ENCODE data around the gene RRN3.
"Not testable (repeated sequence)": the region's sequence is repeated elsewhere in the genome, so short reads cannot be mapped to it uniquely, and the experiment has no call there.

RRN3 gene

DNA sequence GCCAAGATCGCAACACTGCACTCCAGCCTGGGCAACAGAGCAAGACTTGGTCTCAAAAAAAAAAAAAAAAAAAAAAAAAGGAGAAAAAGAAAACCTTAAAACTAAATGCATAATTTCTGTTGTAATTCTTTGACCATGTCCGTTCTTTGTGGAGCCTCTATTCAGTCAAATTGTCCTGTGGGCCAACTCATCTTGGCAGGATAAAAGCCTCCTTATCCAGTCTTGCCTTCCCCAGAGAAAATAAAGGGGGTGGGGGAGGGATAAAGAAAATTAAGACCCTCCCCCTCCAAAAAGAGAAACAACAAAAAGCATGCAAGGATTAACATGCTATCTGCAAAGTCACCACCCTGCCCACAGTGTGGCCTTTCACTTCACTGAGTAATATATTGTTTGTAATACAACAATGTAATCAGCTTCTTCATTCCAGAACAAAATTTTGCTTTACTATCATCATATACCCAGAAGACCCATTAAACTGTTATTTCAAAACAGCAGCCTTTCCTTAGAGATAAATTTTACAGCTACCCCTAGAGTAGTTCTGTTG is 5.4 kb upstream of the RRN3 start:
- DNase-seq (ENCODE audit: low read depth in 3 of 3) = not testable (repeated sequence)

DNA sequence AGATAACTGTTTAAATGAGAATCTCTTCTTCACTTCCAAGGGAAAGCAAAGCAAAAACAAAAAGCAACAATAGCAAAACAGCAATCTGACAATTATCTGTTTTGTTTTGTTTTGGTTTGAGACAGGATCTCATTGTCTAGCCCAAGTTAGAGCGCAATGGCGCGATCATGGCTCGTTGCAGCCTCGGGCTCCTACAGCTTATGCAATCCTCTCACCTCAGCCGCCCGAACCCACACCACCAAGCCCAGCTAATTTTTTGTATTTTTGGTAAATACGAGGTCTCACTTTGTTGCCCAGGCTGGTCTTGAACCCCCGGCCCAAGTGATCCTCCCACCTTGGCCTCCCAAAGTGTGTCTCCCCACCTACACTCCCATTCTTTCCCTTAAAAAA is 2.5 kb upstream of the RRN3 start:
- DNase-seq (ENCODE audit: low read depth in 3 of 3) = not testable (repeated sequence)

DNA sequence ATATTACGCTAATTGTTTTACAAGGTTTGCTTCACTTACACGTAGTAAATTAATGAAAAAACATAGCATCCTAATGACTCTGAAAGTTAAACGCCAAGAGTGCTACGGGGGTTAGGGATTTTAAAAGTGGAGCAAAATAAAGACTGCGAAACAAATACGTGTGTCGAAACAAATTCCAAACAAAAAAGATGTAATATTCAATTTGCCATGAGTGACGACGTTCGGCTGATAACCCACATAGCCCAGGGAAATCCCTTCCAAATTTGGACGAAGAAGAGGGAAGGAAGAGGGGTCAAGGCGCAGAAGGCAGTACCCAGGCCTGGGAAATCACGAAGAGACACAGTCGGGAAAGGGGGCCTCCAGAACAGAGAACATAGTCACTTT is 509 bp downstream of the RRN3 start:
- DNase-seq (ENCODE audit: low read depth in 3 of 3) = not testable (repeated sequence)

DNA sequence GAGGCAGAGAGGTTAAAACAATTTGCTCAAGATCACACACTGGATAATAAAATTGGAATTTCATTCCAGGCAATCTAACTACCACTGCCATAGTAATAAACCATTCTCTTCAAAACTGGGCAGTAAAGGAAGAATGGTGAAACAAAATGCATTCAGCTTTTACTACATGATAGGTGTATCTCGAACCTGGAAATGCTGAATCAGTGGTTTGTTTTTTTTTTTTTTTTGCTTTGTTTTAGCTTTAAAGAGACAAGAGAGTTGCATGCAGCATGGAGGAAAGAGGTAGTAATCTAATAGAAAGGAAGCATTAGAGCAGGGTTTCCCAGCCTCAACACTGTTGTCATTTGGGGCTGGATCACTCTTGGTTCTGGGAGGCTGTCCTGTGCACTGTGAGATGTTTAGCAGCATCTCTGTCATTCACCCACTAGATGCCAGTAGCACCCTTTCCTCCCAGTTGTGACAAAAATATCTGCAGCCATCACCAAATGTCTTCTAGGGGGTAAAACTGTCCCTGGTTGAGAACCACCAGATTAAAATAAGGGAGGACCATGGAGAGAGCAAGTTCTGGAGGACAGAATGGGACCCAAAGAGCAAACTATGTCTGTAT is 3.3 kb downstream of the RRN3 start:
- DNase-seq (ENCODE audit: low read depth in 3 of 3) = not testable (repeated sequence)

DNA sequence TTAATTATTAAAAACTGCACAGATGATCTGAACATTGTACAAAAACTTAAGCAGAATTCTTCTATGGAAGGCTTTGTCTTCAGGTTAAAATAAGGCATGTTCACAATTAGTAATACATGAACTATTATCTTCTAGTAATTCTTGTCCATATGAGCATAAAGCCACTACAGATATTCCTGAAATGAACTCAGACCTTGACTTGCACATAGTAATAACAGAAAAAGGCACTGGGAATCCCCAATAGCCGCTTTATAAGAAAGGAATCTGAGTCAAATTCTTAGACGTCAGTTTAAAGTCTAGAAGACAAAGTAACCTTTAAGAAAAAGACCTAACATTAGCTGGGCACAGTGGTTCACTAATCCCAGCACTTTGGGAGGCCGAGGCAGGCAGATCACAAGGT is 11.3 kb downstream of the RRN3 start:
- not testable (repeated sequence) for DNase-seq (ENCODE audit: low read depth in 3 of 3)

DNA sequence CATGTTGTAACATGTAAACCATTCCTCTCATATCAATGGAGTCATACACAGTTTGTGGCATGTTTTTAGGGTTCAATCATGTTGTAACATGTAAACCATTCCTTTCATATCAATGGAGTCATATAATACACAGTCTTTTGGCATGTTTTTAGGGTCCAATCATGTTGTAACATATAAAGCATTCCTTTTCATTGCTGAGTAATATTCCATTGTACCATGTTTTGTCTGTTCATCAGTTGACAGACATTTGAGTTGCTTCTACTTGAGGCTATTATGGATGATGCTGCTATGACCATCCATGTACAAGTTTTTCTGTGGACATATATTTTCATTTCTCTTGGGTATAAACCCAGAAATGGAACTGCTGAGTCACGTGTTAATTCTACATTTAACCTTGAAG is 13.2 kb downstream of the RRN3 start:
- not testable (repeated sequence) for DNase-seq (ENCODE audit: low read depth in 3 of 3)

DNA sequence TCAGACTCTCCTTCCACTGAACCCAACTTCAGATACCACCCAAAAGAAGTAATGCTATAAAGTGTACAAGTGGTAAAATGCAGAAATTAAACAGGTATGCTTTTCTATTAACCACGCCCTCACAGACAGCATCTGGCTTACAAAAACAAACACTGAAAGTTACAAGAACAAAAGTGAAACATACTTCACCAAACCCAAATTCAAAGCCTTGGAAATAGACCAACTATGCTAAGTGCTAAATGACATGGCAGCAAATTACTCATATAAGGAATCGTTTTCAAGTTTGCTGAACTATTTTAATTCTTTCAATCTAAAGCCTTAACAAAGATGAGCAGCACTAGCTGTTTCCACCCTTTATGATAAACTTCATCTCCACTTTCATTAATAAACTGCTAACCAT is 17.9 kb downstream of the RRN3 start:
- DNase-seq (ENCODE audit: low read depth in 3 of 3) = not testable (repeated sequence)

DNA sequence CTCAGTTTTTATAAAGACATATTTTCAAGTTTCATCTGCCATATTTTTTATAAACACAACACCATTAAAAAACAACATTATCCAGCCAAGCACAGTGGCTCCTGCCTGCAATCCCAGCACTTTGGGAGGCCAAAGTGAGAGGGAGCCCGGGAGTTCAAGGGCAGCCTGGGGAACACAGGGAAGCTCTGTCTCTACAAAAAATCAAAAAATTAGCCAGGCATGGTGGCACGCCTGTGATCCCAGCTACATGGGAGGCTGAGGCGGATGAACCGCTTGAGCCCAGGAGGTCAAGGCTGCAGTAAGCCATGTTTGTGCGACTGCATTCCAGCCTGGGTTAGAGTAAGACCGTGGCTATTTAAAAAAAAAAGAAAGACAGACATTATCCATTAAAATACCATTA is 21.0 kb downstream of the RRN3 start:
- no peak for DNase-seq (ENCODE audit: low read depth in 3 of 3)

DNA sequence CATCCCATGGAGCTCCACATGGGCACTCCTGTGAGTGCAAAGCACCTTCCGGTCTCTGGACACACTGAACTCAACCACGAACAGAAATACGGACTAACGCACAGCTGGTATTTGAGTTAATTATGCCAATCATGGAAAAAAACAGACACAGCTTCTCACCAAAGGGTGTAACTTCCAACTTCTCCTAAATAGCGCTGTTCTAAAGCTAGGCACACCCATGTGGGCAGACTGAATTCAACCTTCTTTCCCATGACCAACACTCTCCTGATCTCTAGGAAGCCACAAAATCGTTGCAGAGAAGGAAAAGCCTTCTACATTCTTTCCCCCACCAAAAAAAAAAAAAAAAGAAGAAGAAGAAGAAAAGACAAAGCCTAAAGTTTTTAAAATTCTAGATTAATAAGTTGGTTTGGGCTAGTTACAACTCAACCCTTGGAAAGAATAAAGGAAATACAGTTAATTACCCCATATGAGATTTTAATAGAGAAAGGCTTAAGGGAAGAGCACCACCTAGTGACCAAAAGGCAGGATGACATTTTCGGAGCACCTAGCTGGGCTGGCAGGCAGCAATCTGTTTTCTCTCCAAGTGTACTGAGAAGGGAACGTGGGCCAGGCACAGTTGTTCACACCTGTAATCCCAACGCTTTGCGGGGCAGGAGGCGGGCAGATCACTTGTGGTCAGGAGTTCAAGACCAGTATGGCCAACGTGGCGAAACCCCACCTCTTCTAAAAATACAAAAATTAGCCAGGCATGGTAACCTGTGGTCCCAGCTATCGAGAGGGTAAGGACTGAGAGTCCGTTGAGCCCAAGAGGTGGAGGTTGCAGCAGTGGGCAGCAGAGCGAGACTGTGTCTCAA is 21.9 kb downstream of the RRN3 start:
- DNase-seq (ENCODE audit: low read depth in 3 of 3) = not testable (repeated sequence)

DNA sequence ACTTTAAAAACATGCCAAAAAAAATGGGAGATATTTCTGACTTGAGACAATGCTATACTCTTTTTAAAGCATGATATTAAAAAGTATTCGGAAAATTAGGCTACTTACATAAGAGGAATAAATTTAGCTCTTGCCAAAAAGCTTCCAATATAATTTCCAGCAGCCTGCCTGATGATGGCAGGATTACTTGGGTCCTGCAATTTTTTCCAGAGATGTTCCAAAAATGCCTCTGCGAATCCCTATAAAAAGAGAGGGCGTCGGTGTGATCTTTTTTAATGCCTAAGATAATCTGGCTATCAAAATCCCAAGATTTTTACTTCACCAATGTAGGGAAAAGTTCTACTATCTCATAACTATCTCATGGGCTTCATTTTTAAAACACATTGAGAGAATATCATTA is 23.1 kb downstream of the RRN3 start:
- DNase-seq (ENCODE audit: low read depth in 3 of 3) = not testable (repeated sequence)

DNA sequence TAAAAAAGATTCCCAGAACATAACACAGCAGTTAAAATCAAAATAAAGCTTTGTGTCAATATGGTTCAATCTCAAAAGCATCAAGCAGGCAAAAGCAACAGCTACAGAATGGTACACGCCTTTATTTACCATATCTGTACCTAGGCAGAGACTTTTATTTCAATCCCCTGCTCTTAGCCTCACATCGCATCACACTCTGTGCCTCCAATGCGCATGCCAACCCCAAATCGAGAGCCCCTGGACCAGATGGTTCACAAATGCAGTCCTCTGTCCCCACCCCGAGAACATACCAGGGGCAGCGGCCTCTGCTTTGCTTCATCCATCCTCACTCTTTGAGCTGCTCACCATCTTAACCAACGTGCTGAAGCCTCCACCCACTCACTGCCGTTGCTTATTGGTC is 27.4 kb downstream of the RRN3 start:
- not testable (repeated sequence) for DNase-seq (ENCODE audit: low read depth in 3 of 3)

DNA sequence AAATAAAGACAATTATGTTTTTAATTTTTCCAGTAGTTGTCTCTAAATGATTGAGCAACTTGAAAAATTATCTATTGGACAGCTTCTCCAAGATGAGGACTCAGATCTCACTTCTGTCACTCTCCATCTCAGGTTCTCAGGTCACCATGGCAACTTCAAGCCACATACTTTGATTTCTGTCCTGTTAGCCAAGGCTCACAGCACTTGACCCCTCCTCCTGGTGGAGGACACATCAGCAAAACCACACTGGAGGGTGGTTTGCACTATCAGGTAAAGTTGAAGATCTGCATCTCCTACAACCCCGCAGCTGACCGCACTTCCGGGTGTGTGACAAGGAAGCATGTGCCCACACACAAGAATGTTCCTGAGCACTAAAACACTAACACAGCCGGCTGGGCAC is 28.1 kb downstream of the RRN3 start:
- DNase-seq (ENCODE audit: low read depth in 3 of 3) = not testable (repeated sequence)

DNA sequence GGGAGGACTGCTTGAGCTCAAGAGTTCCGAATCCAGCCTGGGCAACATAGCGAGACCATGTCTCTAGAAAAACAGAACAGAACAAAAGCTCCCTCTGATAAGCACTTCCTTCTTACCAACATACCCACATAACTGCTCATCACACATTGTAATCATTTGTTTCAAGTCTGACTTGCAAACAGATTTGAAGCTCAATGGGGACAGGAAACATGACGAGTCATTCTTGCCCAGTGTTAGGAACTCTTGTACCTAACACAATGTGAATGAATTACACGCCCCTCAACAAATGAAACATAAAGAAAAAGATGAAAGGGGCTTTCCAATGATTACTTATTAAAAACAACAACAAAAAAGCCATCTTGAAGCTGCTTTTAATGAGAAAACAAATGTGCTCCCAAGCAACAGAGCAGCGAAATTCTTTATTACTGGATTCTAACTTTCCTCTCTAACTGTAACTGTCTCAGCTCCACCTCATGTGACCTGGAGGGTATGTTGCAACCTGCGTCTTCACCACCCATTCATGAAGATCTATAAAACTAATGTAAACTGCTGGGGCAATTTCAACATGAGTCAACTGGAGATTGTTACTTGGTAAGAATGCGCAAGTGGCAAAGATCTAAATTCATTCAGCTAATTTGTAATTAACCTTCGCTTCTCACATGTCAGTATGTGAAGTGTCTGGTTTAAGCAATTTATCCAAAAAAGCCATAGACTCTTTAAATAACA is 31.8 kb downstream of the RRN3 start:
- not testable (repeated sequence) for DNase-seq (ENCODE audit: low read depth in 3 of 3)

DNA sequence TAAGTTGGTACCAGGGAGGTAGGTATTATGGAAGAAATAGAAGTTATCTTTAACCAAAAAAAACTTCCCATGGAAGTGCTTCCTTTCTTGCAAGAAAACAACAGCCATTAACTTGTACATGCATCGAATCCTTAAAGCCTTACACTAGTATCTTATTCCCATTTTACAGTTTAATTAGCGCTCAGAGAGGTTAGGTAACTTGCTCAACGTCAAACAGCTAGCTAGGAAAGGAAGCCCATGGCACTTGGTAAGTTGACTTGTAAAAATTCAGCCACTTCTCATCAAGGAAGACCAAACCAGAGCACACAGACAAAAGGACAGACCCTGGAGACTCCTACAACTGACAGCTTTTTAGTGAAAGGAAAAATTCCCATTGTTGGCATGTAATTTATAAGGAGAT is 34.7 kb downstream of the RRN3 start:
- DNase-seq (ENCODE audit: low read depth in 3 of 3) = no peak

DNA sequence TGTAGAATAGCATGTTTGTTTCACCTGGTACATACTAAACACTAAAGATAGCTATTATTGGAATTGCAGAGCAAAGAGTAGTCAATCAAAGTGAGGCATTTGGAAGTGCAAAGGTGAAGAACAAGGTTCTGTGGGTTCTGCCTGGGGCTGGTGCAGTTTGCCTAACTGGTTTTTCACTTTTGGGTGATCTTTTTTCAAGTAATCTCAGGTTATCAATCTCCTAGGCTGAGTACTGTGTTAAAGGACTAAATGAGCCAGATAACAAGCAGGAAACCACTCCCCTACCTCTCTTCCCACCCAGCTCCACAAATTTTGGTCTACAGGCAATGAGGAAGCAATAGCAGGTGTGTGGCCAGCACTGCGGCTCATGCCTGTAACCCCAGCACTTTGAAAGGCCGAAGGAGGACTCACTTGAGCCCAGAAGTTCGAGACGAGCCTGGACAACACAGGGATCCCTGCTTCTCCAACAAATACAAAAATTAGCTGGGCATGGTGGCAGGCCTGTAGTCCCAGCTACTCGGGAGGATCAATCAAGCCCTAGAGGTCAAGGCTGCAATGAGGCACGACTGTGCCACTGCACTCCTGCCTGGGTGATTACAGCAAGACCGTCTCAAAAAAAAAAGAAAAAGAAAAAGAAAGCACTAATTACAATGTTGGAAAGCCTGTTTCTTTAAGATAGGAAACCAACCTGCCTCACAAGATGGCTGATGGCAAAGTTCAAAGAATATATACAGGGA is 36.2 kb downstream of the RRN3 start:
- DNase-seq (ENCODE audit: low read depth in 3 of 3) = no peak

DNA sequence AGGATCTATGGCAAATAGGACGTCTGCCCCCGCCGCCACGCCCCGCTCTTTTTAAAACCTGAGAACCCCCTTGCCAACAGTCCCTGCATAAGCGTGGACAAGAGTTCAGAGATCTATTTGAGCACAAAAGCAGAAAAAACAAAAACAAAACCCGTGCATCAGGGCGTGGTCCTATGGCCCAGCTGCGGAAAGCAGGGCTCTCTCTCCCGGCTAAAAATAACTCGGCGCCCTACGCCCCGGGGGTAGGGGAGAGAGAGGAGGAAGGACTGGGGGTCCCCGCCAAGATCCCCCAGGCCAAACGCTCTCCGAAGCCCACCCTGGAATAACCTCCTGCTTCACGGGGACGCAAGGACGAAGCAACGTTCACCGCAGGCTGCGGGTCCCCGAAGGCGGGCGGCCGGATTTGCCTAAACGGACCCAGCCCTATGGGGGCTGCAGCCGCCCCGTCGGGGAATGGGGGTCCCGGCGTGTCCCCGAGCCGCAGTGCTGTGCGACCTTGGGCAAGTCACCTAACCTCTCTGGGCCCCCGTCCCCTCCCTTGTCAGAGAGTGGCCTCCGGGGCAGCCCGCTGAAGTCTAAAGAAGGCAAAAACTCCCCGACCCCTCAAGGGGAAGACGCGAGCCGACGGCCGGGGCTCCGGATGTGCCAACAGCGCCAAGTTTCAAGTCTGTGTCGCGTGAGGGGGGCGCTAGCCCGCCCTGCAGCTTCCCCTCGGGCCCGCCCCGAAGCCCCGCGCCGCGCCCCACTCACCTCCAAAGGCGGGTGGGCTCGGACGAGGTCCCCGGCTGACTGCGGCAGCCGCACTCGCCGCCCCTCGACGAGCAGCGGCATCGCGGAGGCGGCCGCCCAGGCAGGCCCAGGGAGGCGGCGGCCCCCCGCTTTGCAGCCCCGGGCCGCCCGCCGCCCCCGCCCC is 38.7 kb downstream of the RRN3 start:
- DNase-seq (ENCODE audit: low read depth in 3 of 3) = peak in 1 of 3 experiments; percentile 1

DNA sequence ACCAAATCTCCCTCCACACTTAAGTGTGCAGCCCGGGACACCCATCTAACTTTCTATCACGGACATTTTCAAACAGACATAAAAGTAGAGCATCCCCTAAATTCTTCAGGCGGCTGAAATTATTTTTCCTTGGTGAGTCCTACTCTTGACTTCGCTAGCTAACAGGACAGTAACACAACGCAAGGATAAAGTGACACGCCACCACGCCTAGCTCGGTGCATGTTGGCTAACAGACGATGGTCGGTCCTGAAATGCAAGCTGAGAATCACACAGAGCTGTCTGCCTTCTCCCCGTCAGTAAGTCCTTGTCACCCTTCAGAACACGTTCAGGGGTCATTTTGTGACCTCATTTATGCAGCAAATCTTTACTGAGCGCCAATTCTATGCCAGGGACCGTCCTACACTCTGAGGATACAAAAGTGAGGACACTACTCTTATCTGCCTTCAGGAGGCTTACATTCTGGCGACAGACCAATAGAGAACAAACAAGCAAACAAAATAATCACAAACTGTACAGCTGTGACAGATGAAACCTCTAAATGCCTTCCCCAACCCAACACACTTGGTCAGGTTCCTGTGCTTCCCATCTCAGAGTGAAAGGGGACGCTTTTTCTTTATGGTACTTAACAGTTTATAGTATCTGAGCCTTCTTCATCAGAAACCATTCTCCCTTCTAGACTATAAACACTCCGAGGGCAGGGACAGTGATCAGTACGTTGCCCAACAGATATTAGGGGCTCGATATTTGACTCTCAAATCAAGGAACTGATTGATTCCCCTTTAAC is 39.5 kb downstream of the RRN3 start:
- no peak for DNase-seq (ENCODE audit: low read depth in 3 of 3)

DNA sequence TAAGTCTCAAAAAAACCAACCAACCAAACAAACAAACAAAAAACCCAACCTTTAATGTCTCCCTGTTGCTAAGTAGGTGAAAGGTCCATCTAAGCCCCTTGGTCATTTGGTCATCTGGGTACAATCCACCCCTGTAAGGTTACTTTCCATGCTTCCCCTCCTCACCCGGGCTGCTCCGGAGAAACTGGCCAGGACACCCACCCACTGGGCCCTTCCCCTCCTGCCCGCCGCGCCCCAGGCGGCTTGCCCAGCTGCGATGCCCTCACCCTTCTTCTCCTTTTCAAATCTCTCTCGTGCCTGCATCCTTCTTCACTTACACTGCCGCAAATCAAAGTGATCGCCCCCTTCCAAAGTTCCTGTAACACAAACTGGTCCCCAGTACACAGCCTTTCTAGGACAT is 40.2 kb downstream of the RRN3 start:
- DNase-seq (ENCODE audit: low read depth in 3 of 3) = no peak

DNA sequence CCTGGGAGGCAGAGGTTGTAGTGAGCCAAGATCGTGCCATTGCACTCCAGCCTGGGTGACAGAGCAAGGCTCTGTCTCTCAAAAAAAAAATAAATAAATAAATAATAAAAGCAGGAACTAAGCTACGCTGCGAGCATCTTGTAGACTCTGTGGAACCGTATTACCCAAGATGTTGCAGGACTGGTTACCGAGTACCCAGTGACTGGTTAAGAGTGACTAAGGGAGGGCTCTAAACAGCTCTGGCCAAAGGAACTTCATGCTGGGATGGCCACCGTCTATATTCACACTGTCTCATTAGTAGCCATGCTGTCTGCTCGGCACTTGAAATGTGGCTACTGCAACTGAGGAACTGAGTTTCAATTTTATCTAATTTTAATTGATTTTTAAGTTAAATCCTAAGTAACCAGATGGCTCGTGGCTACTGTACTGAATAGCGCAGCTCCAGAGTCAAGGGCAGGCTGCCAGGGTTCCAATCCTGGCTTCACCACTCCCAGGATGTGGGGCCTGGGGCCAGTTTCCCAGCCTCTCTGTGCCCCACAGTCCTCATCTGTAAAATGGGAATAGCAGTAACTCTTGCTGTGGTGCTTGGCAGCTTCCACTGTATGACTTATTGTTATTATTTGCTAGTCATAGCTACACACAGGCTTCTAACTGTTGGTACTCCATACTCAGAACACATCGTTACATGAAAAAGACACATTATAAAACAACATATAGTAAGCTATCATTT is 41.2 kb downstream of the RRN3 start:
- DNase-seq (ENCODE audit: low read depth in 3 of 3) = no peak
